NOMO-1 treated with DMSO at 0.1 percent for 48 hours (cell line): Measurements from ENCODE around the gene STAG2.
A peak's percentile ranks its signal among the peaks of the same experiment; 100 is the strongest.
"Not testable (repeated sequence)": the region's sequence is repeated elsewhere in the genome, so short reads cannot be mapped to it uniquely, and the experiment has no call there.

Experiments
- DNase-seq: peaks from one replicate; lab custom pipeline; 2025; ENCODE audit not compliant: unreplicated experiment; lab: John Stamatoyannopoulos, UW

The STAG2 gene

DNA sequence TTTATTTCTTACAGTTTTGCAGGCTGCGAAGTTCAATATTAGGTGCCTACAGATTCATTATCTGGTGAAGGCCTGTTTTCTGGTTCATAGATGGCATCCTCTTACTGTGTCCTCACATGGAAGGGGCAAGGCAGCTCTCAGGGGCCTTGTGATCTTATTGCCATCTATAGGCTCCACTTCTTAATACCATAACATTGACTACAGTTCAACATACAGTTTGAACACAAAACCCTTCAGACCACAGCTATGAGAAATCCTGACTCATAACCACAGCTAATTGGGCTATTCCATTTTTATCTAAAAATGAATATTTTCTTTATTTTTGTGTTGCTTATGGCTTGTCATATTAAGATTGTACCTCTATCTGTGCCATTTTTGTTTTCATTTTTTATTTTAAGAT, 72.3 kb downstream of the STAG2 start:
- peak; percentile 31 for DNase-seq

DNA sequence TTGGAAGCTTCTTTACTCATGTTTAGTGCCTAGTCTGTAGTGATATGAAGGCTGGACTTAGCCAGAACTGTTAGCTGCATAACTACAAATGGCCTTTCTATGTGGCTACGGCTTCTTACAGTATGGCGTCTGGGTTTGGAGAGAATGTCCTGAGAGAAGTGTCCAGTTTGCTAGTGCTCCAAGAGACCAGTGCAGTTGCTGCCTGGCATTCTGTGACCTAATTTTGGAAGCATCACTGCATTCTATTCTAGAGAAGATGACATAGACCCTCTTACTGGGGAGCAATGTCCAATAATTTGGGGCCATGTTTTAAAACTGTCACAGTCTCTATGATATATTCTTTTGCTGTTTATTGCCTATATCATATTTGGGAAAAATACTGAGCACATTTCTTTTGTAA, 74.2 kb downstream of the STAG2 start:
- no peak for DNase-seq

DNA sequence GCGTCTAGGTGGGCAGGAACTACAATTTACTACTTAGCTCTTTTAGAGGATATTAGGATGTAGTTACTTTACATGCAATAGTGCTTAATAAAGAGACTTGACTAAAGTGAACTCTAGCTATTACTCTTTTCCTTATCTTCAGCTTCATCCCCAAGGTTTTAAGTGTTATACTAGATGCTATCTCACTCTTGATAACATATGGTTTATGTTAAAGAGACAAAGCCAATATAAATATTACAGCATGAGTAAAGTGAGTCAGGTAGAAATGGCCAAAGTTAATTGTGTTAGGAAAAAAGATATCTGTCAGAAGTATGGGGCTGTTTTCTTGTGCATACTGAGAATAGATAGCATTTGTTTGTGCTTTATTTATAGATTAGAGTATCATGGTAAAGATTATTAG, 80.5 kb downstream of the STAG2 start:
- no peak for DNase-seq

DNA sequence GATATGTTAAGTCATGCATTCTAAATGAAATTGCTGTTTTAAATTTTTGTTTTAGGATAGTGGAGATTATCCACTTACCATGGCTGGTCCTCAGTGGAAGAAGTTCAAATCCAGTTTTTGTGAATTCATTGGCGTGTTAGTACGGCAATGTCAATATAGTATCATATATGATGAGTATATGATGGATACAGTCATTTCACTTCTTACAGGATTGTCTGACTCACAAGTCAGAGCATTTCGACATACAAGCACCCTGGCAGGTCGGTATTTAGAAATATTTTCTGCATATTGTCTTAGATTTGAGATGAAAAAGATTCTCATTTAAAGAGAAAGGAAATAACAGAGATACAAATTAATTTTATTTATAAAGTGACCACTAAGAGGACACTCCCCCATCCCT, 83.6 kb downstream of the STAG2 start:
- DNase-seq = no peak

DNA sequence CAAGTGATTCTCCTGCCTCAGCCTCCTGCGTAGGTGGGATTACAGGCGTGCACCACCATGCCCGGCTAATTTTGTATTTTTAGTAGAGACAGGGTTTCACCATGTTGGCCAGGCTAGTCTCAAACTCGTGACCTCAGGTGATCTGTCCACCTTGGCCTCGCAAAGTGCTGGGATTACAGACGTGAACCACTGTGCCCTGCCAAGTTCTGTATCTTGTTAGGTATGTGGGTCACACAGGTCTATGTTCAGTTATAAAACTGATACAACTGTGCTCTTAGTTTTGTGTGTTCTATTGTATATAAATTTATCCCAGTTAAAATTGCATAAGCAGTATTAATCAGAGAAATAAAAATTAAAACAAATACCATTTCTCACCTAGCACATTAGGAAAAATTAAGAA, 122.9 kb downstream of the STAG2 start:
- not testable (repeated sequence) for DNase-seq

DNA sequence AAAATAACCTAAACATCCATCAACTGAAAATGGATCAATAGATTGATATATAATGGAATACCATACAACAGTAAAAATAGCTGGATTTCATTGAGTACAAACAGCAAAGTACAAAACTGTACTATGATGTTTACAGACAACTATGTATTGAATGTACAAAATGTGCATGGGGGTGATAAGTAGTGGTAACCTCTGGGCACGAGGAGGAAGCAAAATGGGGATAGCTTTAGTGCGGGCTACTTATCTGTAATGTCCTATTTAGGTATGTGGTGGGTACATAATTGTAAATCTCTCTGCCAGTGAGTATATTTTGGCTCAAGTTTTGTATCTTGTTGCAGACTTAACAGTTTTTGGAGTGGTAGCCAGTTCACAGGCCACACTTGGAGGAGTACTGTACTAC, 123.6 kb downstream of the STAG2 start:
- DNase-seq = no peak

DNA sequence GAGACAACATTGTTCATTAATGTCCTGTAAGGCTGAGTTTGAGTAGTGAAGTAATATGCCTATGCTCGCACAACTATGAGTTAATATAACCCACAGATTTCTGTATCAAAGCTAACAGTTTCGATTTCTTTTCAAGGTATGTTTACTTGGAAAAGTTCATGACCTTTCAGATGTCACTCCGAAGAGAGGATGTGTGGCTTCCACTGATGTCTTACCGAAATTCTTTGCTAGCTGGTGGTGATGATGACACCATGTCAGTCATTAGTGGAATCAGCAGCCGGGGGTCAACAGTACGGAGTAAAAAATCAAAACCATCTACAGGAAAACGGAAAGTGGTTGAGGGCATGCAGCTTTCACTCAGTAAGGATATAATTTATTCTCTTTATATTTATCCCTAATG, 124.9 kb downstream of the STAG2 start:
- DNase-seq = no peak

DNA sequence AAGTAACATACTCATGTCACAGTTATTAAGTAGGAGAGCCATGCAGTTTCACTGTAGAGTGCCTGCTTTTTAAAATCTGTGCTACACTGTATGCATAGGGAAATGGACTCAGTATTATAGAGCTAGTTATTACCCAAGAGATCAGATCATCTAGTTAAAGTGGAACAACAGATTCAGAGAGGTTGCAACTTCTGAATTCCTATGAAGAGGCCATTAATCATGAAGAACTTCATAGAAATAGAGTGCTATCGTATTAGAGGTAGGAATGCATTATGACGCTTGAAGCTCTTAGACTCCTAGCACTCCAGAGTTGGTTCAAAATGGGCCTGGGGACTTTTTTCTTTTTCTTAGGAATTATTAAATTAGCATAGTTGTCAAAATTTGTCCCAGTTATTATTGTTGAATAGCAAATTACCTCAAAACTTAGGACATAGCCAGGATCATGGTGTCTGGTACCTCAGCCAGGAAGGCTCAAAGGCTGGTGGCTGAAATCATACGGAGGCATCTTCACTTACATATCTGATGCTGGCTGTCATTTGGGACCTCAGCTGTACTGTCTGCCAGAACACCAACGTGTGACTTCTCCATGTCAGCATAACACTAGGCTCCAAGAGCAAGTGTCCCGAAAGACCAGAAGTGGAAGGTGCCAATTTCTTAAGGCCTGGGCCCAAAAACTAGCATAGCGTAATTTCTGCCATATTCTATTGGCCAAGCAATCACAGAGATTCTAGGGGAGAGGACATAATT, 125.7 kb downstream of the STAG2 start:
- DNase-seq = no peak

DNA sequence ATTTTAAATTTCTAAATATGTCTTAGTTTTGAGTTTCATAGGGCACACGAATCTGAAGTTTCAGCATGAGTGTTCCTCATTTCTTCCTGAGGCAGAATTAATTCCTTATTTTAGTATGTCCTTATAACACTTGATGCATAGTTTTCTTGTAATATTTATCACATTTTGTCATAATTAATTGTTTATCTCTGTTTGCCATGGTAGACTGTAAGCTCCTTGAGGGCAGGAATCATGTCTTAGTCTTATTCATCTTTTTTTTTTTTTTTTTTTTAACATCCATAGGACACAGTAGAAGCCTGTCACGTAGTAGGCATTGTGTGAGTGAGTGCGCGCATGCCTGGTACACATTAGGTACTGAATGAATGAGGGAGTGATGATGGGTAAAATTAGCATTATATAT, 131.7 kb downstream of the STAG2 start:
- no peak for DNase-seq

DNA sequence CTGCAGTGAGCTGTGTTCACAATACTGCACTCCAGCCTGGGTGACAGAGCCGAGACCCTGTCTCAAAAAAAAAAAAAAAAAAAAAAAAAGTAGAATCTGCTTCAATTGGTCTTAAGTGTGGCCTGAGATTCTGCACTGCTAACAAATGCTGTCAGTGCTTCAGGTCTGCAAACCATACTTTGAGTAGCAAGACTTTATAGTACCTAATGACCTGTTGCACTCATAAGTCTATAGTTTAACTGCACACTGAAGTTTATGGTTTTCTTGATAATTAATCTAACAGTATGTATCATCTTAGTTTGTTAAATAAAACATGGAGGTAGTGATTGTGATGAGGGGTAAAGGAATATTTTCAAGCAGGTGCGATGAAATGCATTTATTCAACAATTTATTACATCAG, 135.6 kb downstream of the STAG2 start:
- DNase-seq = no peak

DNA sequence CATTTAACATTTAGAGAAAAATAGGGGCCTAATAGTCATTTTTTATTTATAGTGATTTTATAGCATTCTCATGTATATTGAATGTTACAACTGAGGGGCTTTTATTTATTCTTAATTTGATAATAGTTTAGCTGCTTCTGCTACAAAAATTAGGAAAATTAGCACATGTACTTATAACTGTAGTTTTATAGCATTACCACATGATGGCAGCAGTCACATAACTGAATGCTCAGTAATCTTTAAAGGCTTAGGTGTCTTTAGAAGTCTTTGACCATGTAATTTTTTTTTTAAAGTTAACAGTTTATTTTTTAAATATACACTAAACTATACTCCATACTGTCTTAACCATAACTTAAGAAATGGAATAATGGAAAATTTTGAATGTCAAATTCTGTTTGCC, 136.6 kb downstream of the STAG2 start:
- peak; percentile 50 for DNase-seq

DNA sequence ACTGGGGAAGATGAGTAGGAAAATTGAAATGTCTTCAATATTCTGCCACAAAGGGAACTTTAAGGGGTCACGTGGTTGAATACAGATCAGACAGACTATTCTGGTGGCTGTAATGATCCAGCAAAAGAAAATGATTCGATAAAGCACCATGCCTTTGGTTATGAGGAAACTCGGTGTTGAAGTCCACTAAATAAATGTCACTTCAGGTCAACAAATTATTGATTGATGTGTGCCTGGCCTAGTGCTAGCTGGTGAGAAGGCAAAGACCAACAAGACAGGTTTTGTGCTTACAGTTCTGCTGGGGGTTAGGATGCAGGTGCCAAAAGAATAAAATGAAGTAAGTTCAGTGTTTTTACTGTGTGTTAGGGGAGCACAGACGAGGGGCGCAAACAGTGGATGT, 142.5 kb downstream of the STAG2 start:
- DNase-seq = no peak

DNA sequence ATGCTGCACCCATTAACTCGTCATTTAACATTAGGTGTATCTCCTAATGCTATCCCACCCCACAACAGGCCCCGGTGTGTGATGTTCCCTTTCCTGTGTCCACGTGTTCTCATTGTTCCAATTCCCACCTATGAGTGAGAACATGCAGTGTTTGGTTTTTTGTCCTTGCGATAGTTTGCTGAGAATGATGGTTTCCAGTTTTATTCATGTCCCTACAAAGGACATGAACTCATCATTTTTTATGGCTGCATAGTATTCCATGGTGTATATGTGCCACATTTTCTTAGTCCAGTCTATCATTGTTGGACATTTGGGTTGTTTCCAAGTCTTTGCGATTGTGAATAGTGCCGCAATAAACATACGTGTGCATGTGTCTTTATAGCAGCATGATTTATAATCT, 143.0 kb downstream of the STAG2 start:
- not testable (repeated sequence) for DNase-seq

DNA sequence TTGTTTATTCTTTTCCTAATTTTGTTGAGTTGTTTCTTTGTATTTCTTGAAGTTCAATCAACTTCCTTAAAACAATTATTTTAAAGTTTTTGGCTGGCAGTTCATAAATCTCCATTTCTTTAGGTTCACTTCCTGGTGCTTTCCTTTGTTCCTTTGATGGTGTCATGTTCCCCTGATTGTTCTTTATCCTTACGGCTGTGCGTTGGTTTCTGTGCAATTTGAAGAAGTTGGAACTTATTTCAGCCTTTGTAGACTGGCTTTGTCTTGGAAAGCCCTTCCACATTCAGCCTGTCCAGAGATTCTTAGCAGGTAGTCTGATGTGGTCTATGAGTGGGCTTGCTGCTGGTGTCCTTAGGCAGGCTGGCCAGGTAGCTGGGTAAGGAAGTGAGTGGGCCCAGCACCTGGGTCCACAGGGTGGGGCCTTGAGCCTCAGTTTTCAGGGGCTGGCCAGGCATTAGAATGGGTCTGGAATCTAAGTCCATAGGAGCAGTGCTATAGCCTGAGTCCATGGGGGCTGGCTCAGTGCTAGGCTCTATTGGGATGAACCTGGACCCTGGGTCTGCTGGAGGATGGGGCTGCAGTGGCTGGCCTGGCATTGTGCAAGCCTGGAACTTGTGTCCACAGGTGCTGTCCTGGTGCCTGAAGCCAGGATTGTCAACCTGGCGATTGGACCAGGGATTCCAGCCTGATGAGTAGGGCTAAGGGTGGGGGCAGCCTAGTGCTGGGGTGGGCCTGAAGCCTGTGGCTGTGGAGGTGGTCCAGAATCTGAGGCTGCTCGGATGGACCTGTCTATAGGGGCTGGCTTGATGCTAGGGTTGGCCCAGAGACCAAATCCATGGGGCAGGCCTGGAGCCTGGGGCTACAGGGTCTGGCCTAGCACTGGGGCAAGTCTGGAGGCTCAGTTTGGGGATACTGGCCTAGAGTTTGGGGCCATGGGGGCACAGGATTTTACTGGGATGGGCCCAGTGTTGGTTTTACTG, 152.4 kb downstream of the STAG2 start:
- no peak for DNase-seq

DNA sequence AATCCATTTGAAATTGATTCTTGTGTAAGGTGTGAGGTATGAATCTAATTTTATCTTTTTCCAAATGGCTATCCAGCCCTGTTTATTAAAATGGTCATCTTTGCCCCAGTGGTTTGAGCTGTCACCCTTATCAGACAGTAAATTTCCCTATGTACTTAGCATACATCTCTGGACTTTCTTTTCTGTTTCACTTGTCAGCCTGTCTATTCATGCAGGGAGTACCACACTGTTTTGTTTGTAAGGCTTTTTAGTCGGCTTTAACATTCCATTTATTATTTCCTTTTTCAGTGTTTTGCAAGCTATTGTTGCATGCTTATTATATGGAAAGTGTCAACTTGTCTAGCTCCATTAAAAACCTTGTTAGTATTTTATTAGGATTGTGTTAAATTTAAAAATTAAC, 155.8 kb downstream of the STAG2 start:
- no peak for DNase-seq

DNA sequence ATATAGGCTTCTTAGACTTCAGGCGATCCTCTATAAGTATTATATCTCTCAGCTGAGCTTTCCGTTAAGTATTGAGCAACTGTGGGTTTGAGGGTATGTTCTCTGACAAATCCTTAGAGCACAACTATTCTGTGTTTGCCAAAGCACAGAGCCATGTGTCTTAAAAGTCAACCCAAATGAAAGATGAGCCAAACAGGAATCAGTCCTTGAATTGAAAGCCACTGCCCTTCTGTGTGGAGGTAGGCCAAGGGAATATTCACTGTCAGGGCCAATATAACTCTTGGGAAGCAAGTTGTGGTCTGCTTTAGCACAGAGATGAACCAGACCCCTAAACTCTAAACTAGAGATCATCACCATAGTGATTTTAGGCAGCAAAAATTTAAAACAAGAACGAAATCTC, 164.0 kb downstream of the STAG2 start:
- no peak for DNase-seq

DNA sequence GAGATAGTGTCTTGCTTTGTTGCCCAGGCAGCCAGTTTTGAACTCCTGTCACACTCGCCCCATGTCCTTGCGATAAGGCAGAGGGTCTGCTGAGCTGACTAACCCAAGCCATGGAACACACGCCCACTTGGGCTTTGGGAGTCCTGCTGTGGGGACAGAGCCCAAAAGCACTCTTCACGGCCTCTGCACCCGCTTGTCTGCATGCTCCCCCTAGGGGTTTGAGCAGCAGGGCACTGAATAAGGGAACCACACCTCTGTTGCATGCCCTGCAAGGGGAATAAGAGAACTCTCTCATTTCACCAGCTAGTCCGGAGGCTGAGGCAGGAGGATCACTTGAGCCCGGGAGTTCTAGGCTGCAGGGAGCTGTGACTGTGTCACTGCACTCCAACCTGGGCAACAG, 166.0 kb downstream of the STAG2 start:
- no peak for DNase-seq

DNA sequence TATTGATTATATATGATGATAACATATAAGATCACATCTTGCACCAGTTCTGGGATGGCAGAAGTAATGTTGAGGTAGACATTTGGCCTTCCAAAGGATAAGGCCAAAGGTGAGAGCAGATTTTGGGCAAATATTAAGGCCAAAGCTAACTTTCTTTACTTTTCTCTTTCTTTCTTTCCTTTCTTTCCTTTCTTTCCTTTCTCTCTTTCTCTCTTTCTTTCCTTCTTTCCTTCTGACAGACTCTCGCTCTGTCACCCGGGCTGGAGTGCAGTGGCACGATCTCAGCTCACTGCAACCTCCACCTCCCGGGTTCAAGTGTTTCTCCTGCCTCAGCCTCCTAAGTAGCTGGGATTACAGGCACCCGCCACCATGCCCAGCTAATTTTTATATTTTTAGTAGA, 170.9 kb downstream of the STAG2 start:
- not testable (repeated sequence) for DNase-seq

DNA sequence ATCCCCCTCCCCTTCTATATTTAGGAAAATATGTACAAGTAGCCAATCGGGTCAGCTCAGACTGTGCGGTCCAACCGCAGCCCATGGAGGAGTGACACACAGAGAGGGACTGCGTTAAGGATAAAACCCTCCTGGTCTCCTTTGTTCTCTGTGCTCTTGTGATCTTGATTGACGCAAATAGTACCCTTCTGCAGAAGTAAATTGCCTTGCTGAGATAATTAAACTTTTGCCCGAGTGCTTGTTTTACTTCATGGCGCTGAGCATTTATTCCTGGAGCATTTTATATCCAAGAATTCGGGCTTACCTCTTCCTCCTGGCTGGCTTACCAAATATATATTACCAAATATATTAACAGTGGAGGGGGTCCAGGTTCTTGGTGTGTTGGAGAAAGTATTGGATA, 184.2 kb downstream of the STAG2 start:
- no peak for DNase-seq

DNA sequence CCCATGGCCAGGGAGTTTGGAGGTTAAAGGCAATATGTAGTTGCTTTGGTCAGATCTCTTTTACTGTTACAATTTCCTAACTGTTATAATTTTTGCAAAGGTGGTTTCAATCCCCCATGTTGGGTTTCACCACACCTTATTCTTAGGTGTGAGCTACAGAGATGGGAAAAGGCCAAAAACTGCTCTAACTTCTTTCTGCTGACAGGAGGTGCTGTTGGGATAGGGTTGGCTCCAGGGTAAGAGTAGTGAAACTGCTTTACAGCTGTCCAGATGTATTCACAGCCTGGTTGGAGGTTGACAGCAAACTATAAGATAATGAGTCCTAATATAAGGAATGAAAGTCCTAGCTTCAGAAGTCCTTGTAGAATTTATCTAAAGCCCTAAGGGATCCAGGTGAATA, 189.7 kb downstream of the STAG2 start:
- DNase-seq = no peak
